ENCODE results near the gene GRB2. TPM values are rescaled to one million over a fixed set of nuclear protein-coding genes. Genes with fewer than 3 reads are reported as not detected.
"Not testable (repeated sequence)": the region's sequence is repeated elsewhere in the genome, so short reads cannot be mapped to it uniquely, and the experiment has no call there.

The GRB2 gene
- total RNA-seq, 3 donors from 2014 or later = 97.8 to 116 (median 102) TPM

- intact Hi-C loops (cut with DNase I, micrococcal nuclease) = no loop called here
- ATAC-seq (no peak), DNase-seq (no peak)
- H3K36me3 ChIP-seq (ENCODE audit: low read depth) = no peaks in the 10 kb centered on the region
- no peak for TF ChIP-seq CTCF (IDR thresholded peaks at IDR 0.05)
- no peaks in the 10 kb centered on the region for H3K9me3 ChIP-seq
- H3K4me3 ChIP-seq = no peak overlapping the region
- no peaks in the 10 kb centered on the region for H3K4me1 ChIP-seq (ENCODE audit: low read depth)
Measured at GRCh38 chr17:75445296-75445695, 39.8 kb upstream of the GRB2 start.

GRCh38 chr17:75442168-75443103 is 37.0 kb upstream of the GRB2 start:
- H3K4me1 ChIP-seq (ENCODE audit: low read depth) = no peaks in the 10 kb centered on the region
- ATAC-seq (no peak), DNase-seq (no peak)
- intact Hi-C loops (cut with DNase I, micrococcal nuclease) = no loop called here
- H3K36me3 ChIP-seq (ENCODE audit: low read depth) = no peaks in the 10 kb centered on the region
- TF ChIP-seq CTCF (IDR thresholded peaks at IDR 0.05) = no peak
- no peaks in the 10 kb centered on the region for H3K9me3 ChIP-seq
- no peak overlapping the region for H3K4me3 ChIP-seq

GRCh38 chr17:75440738-75441448 is 35.4 kb upstream of the GRB2 start:
- no peaks in the 10 kb centered on the region for H3K36me3 ChIP-seq (ENCODE audit: low read depth)
- intact Hi-C loops (cut with DNase I, micrococcal nuclease) = no loop called here
- H3K4me1 ChIP-seq (ENCODE audit: low read depth) = no peaks in the 10 kb centered on the region
- ATAC-seq = no peak
- DNase-seq = no peak
- H3K9me3 ChIP-seq = no peaks in the 10 kb centered on the region
- no peak for TF ChIP-seq CTCF (IDR thresholded peaks at IDR 0.05)
- H3K4me3 ChIP-seq = no peak overlapping the region

GRCh38 chr17:75439287-75439686 is 33.8 kb upstream of the GRB2 start:
- intact Hi-C loops (cut with DNase I, micrococcal nuclease) = no loop called here
- H3K4me1 ChIP-seq (ENCODE audit: low read depth) = no peaks in the 10 kb centered on the region
- H3K36me3 ChIP-seq (ENCODE audit: low read depth) = no peaks in the 10 kb centered on the region
- DNase-seq (no peak), ATAC-seq (no peak)
- H3K4me3 ChIP-seq = no peak overlapping the region
- no peaks in the 10 kb centered on the region for H3K9me3 ChIP-seq
- no peak for TF ChIP-seq CTCF (IDR thresholded peaks at IDR 0.05)

- intact Hi-C loops (cut with DNase I, micrococcal nuclease); DNase-seq; H3K4me3 ChIP-seq; H3K9me3 ChIP-seq; H3K36me3 ChIP-seq (ENCODE audit: low read depth); ATAC-seq; H3K4me1 ChIP-seq (ENCODE audit: low read depth): not testable (repeated sequence)
Measured at GRCh38 chr17:75437404-75437803, 31.9 kb upstream of the GRB2 start.

- H3K36me3 ChIP-seq (ENCODE audit: low read depth); H3K4me3 ChIP-seq; H3K9me3 ChIP-seq; intact Hi-C loops (cut with DNase I, micrococcal nuclease); DNase-seq; H3K4me1 ChIP-seq (ENCODE audit: low read depth); ATAC-seq: not testable (repeated sequence)
Measured at GRCh38 chr17:75434433-75434832, 29.0 kb upstream of the GRB2 start.

Data from mucosa of descending colon (tissue), 3 donors.